HG03558 (cell line): ENCODE data around the gene BEAN1.
"Not testable (repeated sequence)": the region's sequence is repeated elsewhere in the genome, so short reads cannot be mapped to it uniquely, and the experiment has no call there.

Experiments
- ATAC-seq: cut with Tn5 transposase; IDR thresholded peaks from one replicate; pipeline ENCODE4 v1.9.1; 2021; ENCODE audit warnings: moderate number of reproducible peaks; ENCODE audit not compliant: unreplicated experiment; ENCODE audit errors: extremely low read depth

Gene BEAN1

GRCh38 chr16:66481081-66481942, 54.2 kb downstream of the BEAN1 start:
- no peak for ATAC-seq

- no peak for ATAC-seq
Observed at GRCh38 chr16:66481943-66482390, 54.9 kb downstream of the BEAN1 start.

- ATAC-seq: no peak
Observed at GRCh38 chr16:66483689-66484452, 56.8 kb downstream of the BEAN1 start.

- no peak for ATAC-seq
Observed at GRCh38 chr16:66484453-66485213, 57.5 kb downstream of the BEAN1 start.

- no peak for ATAC-seq
Observed at GRCh38 chr16:66485376-66485775, 58.3 kb downstream of the BEAN1 start.

GRCh38 chr16:66486199-66486772, 59.2 kb downstream of the BEAN1 start:
- ATAC-seq: no peak

GRCh38 chr16:66486773-66487579, 59.9 kb downstream of the BEAN1 start:
- no peak for ATAC-seq

GRCh38 chr16:66487580-66488275, 60.6 kb downstream of the BEAN1 start:
- no peak for ATAC-seq

- ATAC-seq: no peak
Observed at GRCh38 chr16:66488505-66488904, 61.4 kb downstream of the BEAN1 start.

- ATAC-seq: no peak
Observed at GRCh38 chr16:66489385-66489784, 62.3 kb downstream of the BEAN1 start.

- ATAC-seq: no peak
Observed at GRCh38 chr16:66489818-66490217, 62.7 kb downstream of the BEAN1 start.

GRCh38 chr16:66490774-66491715, 64.0 kb downstream of the BEAN1 start:
- ATAC-seq: no peak

- ATAC-seq: no peak
Observed at GRCh38 chr16:66491716-66492064, 64.6 kb downstream of the BEAN1 start.

- ATAC-seq: no peak
Observed at GRCh38 chr16:66493490-66494401, 66.7 kb downstream of the BEAN1 start.

- ATAC-seq: no peak
Observed at GRCh38 chr16:66494916-66495315, 67.8 kb downstream of the BEAN1 start.

- no peak for ATAC-seq
Observed at GRCh38 chr16:66495440-66495839, 68.3 kb downstream of the BEAN1 start.

- not testable (repeated sequence) for ATAC-seq
Observed at GRCh38 chr16:66496226-66496625, 69.1 kb downstream of the BEAN1 start.
